Stimulated activated CD8-positive, alpha-beta memory T cell treated with anti-CD3 and anti-CD28 coated beads, Interleukin-12 subunit alpha, Interleukin-12 subunit beta, amount 100 ng/mL, for 4 hours (primary cell): ENCODE measurements around the gene LPGAT1.
"Not testable (repeated sequence)": the region's sequence is repeated elsewhere in the genome, so short reads cannot be mapped to it uniquely, and the experiment has no call there.

Source experiments
- DNase-seq: peaks from one replicate; pipeline ENCODE4 v3.0.0-alpha.2; 2020; ENCODE audit warnings: low read depth

The LPGAT1 gene

GRCh38 chr1:211703812-211704537, 126.6 kb downstream of the LPGAT1 start:
- no peak for DNase-seq

- no peak for DNase-seq
Observed at GRCh38 chr1:211701733-211702132, 128.8 kb downstream of the LPGAT1 start.

- no peak for DNase-seq
Observed at GRCh38 chr1:211699059-211699458, 131.5 kb downstream of the LPGAT1 start.

GRCh38 chr1:211698161-211699026, 132.2 kb downstream of the LPGAT1 start:
- DNase-seq = peak; percentile 59

GRCh38 chr1:211697356-211697755, 133.2 kb downstream of the LPGAT1 start:
- DNase-seq = no peak

- no peak for DNase-seq
Observed at GRCh38 chr1:211695135-211695816, 135.3 kb downstream of the LPGAT1 start.

- DNase-seq = not testable (repeated sequence)
Observed at GRCh38 chr1:211693911-211694310, 136.7 kb downstream of the LPGAT1 start.
